Measurements from ENCODE around the gene SRGAP3.

Gene SRGAP3

DNA sequence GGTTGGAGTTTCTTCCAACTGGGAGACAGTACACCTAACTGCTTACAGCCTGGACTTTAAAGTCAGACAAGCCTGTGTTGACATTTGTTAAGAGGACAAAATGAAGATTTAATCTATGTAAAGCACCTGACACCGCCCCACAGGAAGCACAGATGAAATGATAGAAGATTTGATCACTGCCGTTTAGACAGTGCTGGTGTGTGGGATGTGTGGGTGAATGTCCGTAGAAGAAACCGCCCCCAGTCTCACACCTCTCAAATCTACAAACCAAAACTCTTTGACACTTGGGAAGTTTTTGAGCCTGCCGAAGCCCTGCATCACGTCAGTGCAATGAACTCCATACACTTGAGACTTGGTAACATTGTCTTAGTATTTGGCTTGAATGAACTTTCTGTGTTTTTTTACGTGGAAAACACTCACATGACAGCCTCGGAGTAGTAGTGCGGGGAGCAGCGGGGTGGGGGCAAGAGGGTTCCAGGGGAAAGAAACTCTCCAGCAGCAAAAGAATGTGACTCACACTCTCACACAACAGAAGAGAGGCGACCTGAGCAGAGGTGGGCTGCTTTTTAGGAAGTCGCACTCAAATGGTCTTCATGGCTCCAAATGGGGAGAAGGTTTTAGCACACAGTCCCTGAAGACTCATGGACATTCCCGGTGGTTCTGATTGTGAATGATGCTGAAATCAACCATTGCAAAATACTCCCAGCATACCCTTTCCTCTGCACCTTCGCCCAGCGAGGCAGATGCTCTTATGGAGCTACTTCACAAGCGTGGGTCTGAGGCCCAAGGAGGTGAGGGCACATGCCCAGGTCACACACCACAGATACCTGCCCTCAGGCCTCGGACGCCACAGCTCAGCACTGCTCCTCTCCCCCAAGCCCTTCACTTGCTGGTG lies 79.2 kb downstream of the SRGAP3 start:
- DNase-seq: no peak

- no peak for DNase-seq
These were observed 80.1 kb downstream of the SRGAP3 start for GRCh38 chr3:9169326-9169725.

DNA sequence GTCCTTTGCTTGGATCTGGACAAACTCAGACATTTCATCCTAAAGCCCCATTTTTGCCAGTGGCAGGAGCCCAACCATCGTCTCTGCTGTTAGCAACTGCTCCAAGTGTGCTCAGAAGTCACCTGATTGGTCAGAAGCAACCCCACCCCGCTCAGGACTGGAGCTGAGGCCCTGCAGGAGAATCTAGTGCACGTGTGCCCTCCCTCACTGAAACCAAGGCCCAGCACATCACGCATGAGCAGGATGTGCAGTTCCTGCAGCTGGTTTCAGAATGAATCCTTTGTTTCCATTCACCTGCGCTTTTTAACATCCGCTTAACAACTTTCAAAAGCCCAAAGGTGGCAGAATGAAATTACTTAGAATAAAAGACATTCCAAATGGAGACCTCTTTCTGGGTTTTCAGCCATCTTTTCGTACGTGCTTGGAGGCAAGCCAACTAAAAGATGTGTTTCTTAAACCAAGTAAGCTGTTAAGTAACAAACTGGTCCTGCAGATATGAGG lies 81.2 kb downstream of the SRGAP3 start:
- no peak for DNase-seq

DNA sequence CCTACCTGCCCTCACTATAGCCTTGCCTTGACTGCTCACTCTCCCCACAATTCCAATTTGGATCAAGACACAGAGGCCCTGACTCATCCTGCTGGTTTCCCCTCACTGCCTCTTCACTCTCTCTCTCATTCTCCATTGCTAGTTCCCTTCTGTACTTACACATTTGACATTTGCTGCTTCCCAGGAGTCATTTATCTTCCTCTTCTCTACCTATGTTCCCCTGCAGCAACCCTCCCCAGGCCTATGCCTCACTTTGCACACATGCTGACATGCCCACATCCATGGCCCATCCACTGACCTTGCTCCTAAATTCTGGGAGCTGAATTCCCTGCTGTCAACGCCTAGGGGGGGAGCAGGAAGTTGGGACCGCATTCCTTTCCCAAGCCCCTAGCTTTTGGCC lies 82.2 kb downstream of the SRGAP3 start:
- no peak for DNase-seq

GRCh38 chr3:9165421-9165820 lies 84.0 kb downstream of the SRGAP3 start:
- no peak for DNase-seq

DNA sequence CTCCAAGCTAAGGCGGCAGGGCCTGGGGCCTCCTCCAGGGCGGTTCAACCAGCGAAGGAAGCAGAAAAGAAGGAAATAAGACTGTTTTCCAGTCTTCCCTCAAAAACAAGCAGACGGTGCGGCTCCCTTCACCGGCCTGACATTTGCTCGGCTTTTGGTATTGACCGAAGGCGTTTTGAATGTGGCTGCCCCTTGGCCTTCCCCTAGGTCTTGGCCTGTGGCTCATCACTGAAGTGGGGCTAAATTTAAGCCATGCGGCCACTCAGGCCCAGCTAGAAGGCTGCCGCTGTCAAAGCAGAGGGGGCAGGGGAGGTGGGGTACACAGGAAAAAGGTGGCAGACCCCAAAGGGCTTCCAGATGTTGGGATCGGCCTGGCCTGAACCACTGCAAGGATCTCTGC lies 86.2 kb downstream of the SRGAP3 start:
- DNase-seq: no peak

GRCh38 chr3:9161811-9162210 lies 87.6 kb downstream of the SRGAP3 start:
- no peak for DNase-seq

GRCh38 chr3:9161298-9161697 lies 88.1 kb downstream of the SRGAP3 start:
- DNase-seq: no peak

- DNase-seq: no peak
These were observed 90.4 kb downstream of the SRGAP3 start for GRCh38 chr3:9158865-9159630.

DNA sequence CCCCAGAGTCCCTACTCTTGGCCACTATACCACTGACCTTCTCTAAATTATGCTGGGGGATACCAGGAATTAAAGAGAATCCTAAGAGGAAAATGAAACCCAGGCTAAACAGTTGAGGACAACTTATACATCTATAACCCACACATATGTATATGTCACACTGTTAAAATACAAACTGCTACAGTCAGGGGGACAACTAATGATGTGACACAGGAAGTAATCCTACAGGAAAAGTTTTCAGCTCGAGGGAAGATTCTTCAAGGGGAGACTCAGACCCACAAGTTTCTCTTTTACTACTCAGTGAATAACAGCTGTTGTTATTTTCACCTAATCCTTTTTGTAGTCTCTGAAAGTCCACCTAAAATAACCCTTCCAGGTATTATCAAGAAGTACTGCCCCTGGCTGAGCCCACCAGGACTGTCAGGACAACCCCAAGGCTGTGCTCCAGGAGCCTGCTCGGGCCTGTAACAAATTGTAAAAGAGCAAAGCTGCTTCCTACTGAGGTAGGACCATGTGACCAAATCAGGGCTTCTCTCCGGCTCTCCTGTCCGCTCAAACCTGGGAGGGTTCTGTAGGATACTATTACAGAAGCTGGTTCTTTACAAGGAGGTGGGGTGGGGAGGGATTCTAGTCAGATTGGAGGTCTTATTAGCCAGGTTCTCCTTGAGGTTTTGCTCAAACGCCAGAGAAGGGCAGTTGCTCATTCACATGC lies 91.6 kb downstream of the SRGAP3 start:
- DNase-seq: no peak

GRCh38 chr3:9156604-9157003 lies 92.8 kb downstream of the SRGAP3 start:
- DNase-seq: no peak

DNA sequence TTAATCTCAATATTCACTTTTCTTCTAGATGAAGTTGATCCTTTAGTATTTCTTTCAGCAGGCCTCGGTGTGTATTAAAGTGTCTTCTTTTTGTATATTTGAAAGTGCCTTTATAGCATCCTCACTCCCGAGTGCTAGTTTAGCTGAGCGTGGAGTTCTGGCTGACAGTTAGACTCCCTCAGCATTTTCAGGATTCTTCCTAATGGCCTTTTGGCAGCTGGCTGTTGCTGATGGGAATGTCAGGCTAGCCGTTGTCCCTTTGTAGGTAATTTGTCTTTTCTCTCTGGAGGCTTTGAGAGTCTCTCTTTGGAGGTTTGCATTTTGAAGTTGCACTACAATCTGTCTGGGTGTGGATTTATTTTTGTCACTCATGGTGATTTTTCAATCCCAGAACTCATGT lies 94.4 kb downstream of the SRGAP3 start:
- no peak for DNase-seq

- no peak for DNase-seq
These were observed 95.4 kb downstream of the SRGAP3 start for GRCh38 chr3:9153904-9154619.

DNA sequence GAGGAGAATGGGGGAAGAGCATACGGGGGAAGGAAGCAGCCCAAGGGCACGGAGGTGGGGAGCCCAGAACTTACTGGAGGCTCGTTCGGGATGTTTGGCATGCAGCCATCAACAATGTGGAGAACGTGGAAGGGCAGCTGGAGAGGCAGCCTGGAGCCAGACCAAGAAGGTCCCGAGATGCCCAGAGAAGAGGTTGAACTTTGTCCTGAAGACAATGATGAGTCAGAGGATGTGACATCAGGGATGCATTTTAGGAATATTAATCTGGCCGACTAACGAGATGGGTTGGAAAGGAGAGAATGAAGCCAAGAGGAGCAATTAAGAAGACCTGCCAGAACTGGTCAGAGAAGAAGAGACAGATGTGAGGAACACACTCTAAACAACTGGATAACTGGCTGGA lies 98.2 kb downstream of the SRGAP3 start:
- DNase-seq: no peak

GRCh38 chr3:9149566-9149965 lies 99.9 kb downstream of the SRGAP3 start:
- DNase-seq: no peak

- no peak for DNase-seq
These were observed 101.6 kb downstream of the SRGAP3 start for GRCh38 chr3:9147896-9148266.

DNA sequence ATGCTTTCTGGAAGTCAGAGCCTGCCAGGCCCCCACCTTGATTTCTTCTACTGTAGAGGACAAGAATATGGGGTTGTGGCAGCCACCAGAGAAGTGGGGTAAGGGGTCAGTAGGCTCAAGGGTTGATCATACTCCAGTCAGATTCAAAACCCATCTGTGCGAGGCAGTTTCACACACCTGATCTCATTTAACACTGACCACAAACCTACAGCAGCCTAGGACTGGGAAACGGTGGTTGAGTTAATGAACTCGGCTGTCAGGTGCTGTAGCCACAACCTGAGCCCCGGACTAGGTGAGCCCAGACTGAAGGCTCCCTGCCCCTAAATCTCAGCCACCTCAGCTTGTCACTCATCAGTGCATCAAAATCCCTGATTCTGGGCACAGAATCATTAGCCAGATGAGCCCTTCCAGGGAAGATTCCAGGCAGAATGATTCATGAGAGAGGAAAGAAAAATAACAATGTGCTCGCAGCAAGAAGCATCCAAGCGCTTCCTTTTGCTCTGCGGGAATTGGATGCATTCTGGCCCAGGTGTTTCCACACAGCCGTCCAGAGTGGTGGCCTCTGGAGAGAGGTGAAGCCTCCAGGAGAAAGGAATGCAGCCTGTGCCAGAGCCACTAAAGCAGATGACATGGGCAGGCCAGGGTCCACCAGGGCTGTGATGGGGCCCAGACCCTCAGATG lies 102.1 kb downstream of the SRGAP3 start:
- DNase-seq: no peak

DNA sequence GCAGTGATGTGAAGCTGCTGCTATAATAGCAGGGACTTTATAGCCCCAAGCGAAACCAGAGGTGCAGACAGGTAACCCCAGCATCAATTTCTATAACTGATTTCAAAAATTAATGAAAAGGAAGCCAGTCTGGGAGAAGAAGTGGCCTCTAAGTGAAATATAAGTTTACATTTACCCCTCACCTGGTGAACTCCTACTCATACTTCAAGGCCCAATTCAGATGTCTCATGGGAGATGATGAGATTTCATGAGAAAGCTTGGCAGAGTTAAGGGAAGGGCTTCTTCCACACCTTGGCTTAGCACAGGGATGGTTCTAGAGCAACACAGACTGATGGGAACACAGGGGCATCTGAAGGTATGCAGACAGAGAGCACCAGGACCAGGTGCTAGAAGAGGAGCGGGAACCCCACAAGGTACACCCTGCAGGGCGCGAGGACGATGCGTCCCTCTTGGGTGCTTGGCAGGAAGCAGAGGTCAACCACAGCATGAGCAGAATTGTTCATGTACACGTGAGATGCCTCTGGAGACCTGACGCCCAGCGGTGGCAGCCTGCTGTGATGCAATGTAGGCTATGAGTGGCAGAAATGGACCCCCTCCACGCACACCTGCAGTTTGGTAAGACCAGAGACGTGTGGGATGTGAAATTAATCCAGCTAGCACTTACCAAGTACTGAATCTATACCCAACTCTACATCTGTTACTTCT lies 102.9 kb downstream of the SRGAP3 start:
- DNase-seq: no peak

DNA sequence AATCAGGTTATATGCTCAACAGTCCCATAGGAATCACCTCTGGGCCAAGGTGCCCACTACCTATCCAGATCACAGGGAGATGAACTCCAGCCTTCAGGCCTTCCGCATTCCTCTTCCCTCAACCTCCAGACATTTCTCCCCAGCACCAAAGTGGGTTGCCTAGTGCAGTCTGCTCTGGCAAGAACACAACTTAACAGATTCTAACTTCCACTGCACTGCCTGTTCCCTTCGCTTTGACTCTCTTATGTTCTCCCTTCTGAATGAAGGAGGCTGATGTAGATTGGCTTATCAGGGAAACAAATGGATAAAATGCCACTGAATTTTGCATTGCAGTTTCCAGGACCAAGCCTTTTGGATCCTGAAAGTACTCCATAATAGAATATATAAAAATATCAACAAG lies 106.3 kb downstream of the SRGAP3 start:
- DNase-seq: no peak

DNA sequence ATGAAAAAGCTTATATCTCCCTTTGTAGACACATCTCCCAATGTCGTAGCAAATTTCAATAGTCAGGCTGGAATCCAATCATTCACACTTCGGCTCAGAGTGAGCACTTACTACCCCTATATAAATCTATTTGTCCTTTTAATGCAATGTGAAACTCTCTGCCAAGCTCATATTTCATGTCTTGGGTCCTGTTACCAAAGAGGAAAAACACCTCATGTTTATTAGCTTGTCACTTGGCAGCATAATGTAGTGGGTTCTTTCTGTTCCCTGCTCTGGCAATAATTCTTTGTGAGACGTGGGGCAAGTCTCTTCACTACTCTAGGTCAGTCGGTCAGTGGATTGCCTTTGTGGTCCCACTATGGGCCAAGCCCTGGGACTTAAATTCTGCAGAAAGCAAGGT lies 107.1 kb downstream of the SRGAP3 start:
- DNase-seq: no peak

GRCh38 chr3:9141928-9142289 lies 107.5 kb downstream of the SRGAP3 start:
- no peak for DNase-seq

DNA sequence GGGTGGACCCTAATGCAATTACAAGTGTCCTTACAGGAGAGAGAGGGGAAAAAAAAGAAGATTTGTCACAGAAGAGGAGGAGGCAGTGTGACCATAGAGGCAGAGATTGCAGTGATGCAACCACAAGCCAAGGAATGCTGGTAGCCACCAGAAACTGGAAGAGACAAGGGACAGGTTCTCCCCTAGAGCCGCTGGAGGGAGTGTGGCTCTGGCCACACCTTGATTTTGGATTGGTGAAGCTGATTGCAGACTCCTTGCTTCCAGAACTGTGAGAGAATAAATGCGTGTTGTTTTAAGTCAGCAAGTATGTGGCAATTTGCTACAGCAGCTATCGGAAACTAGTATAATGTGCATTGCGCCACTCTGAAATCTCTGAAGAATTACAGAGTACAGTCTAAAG lies 110.1 kb downstream of the SRGAP3 start:
- no peak for DNase-seq
